ENCODE results near the gene SELENOH. TPM values are rescaled to one million over a fixed set of nuclear protein-coding genes. Genes with fewer than 3 reads are reported as not detected.

Gene SELENOH
- polyA plus RNA-seq, 2 of the 4 experiments (the other 2 are of a cell fraction), result 96.3 to 115 TPM

DNA sequence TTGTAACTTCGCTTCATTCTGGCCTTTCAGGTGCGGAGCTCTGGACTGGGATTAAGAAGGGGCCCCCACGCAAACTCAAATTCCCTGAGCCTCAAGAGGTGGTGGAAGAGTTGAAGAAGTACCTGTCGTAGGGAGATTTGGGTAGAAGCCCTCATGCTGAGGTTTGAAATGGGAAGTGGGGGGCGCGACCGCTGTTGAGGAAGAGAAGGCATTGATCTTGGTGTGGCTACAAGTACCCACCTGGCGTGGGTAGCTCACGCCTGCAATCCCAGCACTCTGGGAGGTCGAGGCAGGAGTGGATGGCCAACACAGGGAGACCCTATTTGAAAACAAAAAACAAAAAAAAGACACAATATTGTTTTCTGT is 779 bp downstream of the SELENOH start:
- DNase-seq (ENCODE audit: low read depth in 1 of 2, low spot score in 1 of 2) (no peak), ATAC-seq (no peak), FAIRE-seq (no peak)
- TF ChIP-seq BHLHE40 (IDR thresholded peaks at IDR 0.05; ENCODE audit: low read depth, low read length) (no peak), MAFK (IDR thresholded peaks at IDR 0.05; ENCODE audit: partially characterized antibody) (no peak), FOSB (CRISPR knock-in tag; IDR thresholded peaks at IDR 0.05) (no peak), HOXB5 (CRISPR knock-in tag; IDR thresholded peaks at IDR 0.05) (no peak), FOSL2 (IDR thresholded peaks at IDR 0.05) (no peak), FOSL2 (CRISPR knock-in tag; IDR thresholded peaks at IDR 0.05) (no peak), EP300 (IDR thresholded peaks at IDR 0.05) (no peak), GATA3 (IDR thresholded peaks at IDR 0.05; ENCODE audit: borderline replicate concordance) (no peak), RAD21 (conservative IDR thresholded peaks at IDR 0.05 in 1 of 2, IDR thresholded peaks at IDR 0.05 in 1 of 2) (no peak), ZFP36 (IDR thresholded peaks at IDR 0.05; ENCODE audit: borderline replicate concordance, partially characterized antibody) (no peak), JUN (IDR thresholded peaks at IDR 0.05) (no peak), SMC3 (IDR thresholded peaks at IDR 0.05) (no peak), ZNF302 (CRISPR knock-in tag; IDR thresholded peaks at IDR 0.05) (no peak), NPAS2 (CRISPR knock-in tag; IDR thresholded peaks at IDR 0.05; ENCODE audit: borderline replicate concordance) (no peak), SREBF2 (IDR thresholded peaks at IDR 0.05) (no peak), NFE2L2 (conservative IDR thresholded peaks at IDR 0.05; ENCODE audit: low read length) (no peak)
- TF ChIP-seq, protein P1, sequence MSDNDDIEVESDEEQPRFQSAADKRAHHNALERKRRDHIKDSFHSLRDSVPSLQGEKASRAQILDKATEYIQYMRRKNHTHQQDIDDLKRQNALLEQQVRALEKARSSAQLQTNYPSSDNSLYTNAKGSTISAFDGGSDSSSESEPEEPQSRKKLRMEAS (IDR thresholded peaks at IDR 0.05), result no peak
- peaks cover 14% of the 10 kb centered on the region for H3K4me1 ChIP-seq
- 7% methylated on average over 10 of the region's 10 CpGs for WGBS (ENCODE audit: missing lambda C conversion rate)
- H3K4me3 ChIP-seq, result peak overlapping the region; percentile 88
- no peaks in the 10 kb centered on the region for H3K9me3 ChIP-seq
- H3K4me2 ChIP-seq, result peak overlapping the region; percentile 82
- ChIA-PET POLR2A (interaction anchor here (1.1 to 2.3 kb wide), 10 partner anchors 9 to 406 kb away, joined by 3 to 23 read pairs (median 8); partner anchors contain the start of genes BTBD18, CTNND1, MED19 and SSRP1), CTCF (interaction anchor here (0.6 to 2.9 kb wide), 4 partner anchors 9 to 59 kb away, joined by 3 to 24 read pairs (median 12); partner anchors contain the start of gene BTBD18)
- H3K27ac ChIP-seq, result peak overlapping the region; percentile 90 to 95

DNA sequence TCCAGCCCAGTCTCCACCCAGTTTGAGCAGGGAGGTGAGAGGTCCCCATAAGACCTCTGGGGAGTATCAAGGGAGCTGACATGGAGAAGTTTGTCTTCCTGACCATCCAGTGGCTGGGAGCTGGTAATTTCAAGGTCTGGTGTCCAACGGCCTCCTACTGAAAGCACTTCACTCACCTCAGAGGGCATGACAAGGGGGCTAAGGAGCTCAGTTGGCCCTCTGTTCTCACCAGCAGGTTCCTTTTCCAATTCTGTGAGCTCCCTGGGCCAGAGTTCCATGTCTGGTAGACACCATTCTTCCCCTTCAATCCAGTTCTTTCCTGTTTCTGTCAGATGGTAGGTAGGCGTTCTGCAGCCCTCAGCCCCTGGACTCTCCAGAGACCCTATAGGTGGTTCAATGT is 3.1 kb downstream of the SELENOH start:
- Histone ChIP-seq H3K9me3 (no peaks in the 10 kb centered on the region), H3K27ac (no peak overlapping the region), H3K4me1 (peaks cover 14% of the 10 kb centered on the region), H3K4me3 (no peak overlapping the region), H3K4me2 (no peak overlapping the region)
- ChIA-PET POLR2A (interaction anchor here (1.5 kb wide), 1 partner anchor 57 kb away, joined by 3 read pairs; no protein-coding TSS in a partner anchor), CTCF (interaction anchor here (0.7 to 10.0 kb wide), 6 partner anchors 11 to 781 kb away, joined by 3 to 231 read pairs (median 3); partner anchors contain the start of gene UBE2L6)
- ATAC-seq (no peak), FAIRE-seq (no peak), DNase-seq (ENCODE audit: low read depth in 1 of 2, low spot score in 1 of 2) (no peak)
- WGBS (ENCODE audit: missing lambda C conversion rate), result 86% methylated on average over 2 of the region's 2 CpGs
- TF ChIP-seq, protein P2, sequence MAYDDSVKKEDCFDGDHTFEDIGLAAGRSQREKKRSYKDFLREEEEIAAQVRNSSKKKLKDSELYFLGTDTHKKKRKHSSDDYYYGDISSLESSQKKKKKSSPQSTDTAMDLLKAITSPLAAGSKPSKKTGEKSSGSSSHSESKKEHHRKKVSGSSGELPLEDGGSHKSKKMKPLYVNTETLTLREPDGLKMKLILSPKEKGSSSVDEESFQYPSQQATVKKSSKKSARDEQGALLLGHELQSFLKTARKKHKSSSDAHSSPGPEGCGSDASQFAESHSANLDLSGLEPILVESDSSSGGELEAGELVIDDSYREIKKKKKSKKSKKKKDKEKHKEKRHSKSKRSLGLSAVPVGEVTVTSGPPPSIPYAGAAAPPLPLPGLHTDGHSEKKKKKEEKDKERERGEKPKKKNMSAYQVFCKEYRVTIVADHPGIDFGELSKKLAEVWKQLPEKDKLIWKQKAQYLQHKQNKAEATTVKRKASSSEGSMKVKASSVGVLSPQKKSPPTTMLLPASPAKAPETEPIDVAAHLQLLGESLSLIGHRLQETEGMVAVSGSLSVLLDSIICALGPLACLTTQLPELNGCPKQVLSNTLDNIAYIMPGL (CRISPR knock-in tag; IDR thresholded peaks at IDR 0.05; ENCODE audit: borderline replicate concordance), result no peak
- TF ChIP-seq MAZ (IDR thresholded peaks at IDR 0.05; ENCODE audit: borderline replicate concordance, low read depth, low read length) (no peak), MYC (IDR thresholded peaks at IDR 0.05; ENCODE audit: borderline replicate concordance, low read length) (no peak), ZNF302 (CRISPR knock-in tag; IDR thresholded peaks at IDR 0.05) (no peak), RARB (CRISPR knock-in tag; IDR thresholded peaks at IDR 0.05) (no peak), ZFP36 (IDR thresholded peaks at IDR 0.05; ENCODE audit: borderline replicate concordance, partially characterized antibody) (no peak), NFE2L2 (conservative IDR thresholded peaks at IDR 0.05; ENCODE audit: low read length) (no peak), PHF8 (IDR thresholded peaks at IDR 0.05; ENCODE audit: borderline replicate concordance, low read depth) (no peak), GATA3 (IDR thresholded peaks at IDR 0.05; ENCODE audit: borderline replicate concordance) (no peak), KDM5A (IDR thresholded peaks at IDR 0.05) (no peak), FOSB (CRISPR knock-in tag; IDR thresholded peaks at IDR 0.05) (no peak), ESRRA (IDR thresholded peaks at IDR 0.05; ENCODE audit: borderline replicate concordance, low read length) (no peak), CEBPB (IDR thresholded peaks at IDR 0.05) (no peak), POLR2AphosphoS2 (conservative IDR thresholded peaks at IDR 0.05; ENCODE audit: low read length) (no peak), EHMT2 (IDR thresholded peaks at IDR 0.05; ENCODE audit: low read depth) (no peak), CHD2 (IDR thresholded peaks at IDR 0.05; ENCODE audit: low read length, partially characterized antibody) (no peak)
- TF ChIP-seq, protein P3, sequence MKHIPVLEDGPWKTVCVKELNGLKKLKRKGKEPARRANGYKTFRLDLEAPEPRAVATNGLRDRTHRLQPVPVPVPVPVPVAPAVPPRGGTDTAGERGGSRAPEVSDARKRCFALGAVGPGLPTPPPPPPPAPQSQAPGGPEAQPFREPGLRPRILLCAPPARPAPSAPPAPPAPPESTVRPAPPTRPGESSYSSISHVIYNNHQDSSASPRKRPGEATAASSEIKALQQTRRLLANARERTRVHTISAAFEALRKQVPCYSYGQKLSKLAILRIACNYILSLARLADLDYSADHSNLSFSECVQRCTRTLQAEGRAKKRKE (CRISPR knock-in tag; IDR thresholded peaks at IDR 0.05; ENCODE audit: low read depth), result no peak
- TF ChIP-seq, protein P4, sequence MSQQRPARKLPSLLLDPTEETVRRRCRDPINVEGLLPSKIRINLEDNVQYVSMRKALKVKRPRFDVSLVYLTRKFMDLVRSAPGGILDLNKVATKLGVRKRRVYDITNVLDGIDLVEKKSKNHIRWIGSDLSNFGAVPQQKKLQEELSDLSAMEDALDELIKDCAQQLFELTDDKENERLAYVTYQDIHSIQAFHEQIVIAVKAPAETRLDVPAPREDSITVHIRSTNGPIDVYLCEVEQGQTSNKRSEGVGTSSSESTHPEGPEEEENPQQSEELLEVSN (IDR thresholded peaks at IDR 0.05; ENCODE audit: borderline replicate concordance, low read depth), result no peak
- TF ChIP-seq, protein P5, sequence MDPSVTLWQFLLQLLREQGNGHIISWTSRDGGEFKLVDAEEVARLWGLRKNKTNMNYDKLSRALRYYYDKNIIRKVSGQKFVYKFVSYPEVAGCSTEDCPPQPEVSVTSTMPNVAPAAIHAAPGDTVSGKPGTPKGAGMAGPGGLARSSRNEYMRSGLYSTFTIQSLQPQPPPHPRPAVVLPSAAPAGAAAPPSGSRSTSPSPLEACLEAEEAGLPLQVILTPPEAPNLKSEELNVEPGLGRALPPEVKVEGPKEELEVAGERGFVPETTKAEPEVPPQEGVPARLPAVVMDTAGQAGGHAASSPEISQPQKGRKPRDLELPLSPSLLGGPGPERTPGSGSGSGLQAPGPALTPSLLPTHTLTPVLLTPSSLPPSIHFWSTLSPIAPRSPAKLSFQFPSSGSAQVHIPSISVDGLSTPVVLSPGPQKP (IDR thresholded peaks at IDR 0.05; ENCODE audit: low read depth, low read length), result no peak

Measured in A549 (cell line).